ENCODE measurements around the gene ITGB7.
"Not testable (repeated sequence)": the region's sequence is repeated elsewhere in the genome, so short reads cannot be mapped to it uniquely, and the experiment has no call there.

Gene ITGB7

GRCh38 chr12:53217051-53217930 lies 10.2 kb upstream of the ITGB7 start:
- no peak for DNase-seq (ENCODE audit: low spot score)

DNA sequence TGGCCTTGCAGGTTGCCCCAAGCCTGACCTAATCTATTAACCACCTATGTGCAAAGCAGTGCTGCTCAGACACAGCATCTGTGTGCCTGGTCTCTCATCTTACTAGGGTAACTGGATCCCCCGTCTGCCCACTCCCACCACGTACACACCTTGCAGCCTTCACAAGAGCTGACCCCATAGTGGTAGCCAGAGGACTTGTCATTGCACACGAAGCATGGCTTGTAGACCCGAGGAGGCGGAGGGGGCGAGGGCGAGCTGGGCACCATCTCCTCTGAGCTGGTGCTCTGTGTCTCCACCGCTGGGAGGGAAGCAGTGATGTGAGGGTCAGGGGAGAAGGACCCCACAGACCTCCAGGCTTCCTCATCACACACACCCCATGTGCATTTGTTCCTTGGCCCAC lies 8.4 kb upstream of the ITGB7 start:
- no peak for DNase-seq (ENCODE audit: low spot score)

- DNase-seq (ENCODE audit: low spot score) = no peak
These were observed 7.8 kb upstream of the ITGB7 start for GRCh38 chr12:53214687-53215455.

DNA sequence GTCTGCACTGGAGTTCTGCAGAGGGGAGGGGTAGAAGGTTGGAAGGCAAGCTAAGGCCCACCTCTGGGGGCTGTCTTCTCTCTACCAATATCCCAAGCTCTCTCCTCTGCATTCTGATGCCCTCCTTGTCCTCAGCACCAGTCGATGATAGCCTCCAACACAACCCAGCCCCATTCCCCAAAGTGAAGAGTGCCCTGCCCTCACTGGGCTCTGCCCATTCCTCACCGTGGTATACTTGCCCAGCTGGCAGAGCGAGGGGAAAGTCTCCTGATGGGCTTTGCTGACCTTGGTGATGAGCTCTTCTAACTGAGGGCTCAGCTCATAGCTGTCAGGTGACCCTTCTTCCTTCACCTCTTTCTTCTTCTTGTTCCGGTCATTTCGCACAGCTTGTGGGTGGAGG lies 7.2 kb upstream of the ITGB7 start:
- no peak for DNase-seq (ENCODE audit: low spot score)

GRCh38 chr12:53213348-53213747 lies 6.3 kb upstream of the ITGB7 start:
- peak; percentile 96 for DNase-seq (ENCODE audit: low spot score)

DNA sequence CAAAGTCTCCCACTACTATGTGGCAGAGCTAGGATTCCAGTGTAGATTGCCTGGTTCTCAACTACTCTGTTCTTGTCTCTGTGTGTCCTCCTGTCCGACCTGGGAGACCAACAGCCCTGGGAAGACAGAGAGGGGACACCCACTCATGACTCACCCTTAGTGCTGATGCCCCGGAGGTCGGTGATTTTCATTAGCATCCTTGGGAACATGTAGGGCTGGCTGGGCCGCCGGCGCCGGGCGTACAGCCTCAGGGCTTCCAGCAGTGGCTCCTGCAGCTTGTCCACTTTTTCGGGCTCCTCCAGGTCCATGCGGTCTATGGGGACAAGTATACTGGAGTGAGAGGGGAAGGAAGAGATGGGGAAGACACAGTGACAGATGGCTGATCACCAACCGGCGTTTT lies 5.9 kb upstream of the ITGB7 start:
- no peak for DNase-seq (ENCODE audit: low spot score)

- DNase-seq (ENCODE audit: low spot score) = no peak
These were observed 4.7 kb upstream of the ITGB7 start for GRCh38 chr12:53211476-53212381.

- DNase-seq (ENCODE audit: low spot score) = no peak
These were observed 3.8 kb upstream of the ITGB7 start for GRCh38 chr12:53210843-53211242.

GRCh38 chr12:53208877-53209463 lies 1.9 kb upstream of the ITGB7 start:
- DNase-seq (ENCODE audit: low spot score) = no peak

DNA sequence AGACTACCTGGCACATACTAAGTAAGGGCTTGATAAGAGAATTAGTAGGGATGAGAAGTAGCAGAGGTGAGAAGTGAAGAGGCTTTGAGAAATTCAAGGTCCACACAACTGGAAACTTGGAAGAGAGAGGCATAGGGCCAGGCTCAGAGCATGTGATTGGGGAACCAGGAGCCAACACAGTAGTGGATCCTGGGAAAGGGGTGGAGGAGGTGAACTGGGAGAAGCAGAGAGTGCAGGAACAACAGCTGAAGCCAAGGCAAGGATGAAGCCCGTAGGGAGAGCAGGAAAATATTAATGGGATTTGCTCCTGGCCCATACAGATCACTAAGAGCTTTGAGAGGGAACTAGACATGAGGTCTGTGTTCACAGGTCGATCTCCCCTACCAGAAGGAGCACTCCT lies 1.4 kb upstream of the ITGB7 start:
- no peak for DNase-seq (ENCODE audit: low spot score)

DNA sequence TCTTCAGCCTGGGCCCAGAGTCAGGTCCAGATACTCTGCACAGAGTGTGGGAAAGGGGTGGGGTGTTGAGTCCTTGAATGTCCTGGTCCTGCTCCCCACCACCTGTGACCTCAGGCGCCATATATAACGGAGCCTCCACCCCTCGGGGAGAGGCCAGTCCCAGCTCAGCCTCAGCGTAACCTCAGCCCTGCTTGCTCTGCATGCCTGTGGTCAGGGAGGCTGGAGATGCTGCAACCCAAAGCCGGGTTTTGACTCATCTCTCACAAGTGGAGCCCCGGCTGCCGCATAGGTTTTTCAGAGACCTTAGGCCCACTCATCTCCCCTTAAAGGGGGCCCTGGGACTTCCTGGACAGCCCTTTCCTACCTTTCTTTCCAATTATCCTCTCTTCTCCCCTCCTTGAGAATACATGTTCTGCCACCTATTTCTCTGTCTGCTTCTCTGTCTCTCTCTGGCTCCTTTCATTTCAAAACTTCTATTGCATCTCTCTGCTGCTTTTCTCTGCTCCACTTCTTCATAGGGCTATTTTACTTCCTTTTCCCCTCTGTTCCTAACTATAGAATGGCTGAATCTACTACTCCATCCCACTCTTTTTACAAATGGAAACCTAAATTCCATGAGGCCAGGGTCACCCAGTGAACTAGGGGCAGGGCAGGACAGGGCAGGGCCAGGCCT lies 1.2 kb downstream of the ITGB7 start:
- no peak for DNase-seq (ENCODE audit: low spot score)

DNA sequence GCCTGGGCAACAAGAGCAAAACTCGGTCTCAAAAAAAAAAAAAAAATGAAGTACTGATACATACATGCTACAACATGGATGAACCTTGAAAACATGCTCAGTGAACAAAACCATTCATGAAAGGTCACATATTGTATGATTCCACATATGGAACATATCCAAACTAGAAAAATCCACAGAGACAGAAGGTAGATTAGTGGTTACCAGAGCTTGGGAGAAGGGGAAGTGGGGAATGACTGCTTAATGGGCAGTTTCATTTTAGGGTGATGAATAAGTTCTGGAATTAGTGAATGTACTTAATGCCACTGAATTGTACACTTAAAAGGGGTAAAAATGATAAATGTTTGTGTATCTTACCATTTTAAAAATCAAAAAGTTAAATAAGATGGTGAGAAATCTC lies 2.7 kb downstream of the ITGB7 start:
- no peak for DNase-seq (ENCODE audit: low spot score)

GRCh38 chr12:53202316-53202715 lies 4.7 kb downstream of the ITGB7 start:
- not testable (repeated sequence) for DNase-seq (ENCODE audit: low spot score)

DNA sequence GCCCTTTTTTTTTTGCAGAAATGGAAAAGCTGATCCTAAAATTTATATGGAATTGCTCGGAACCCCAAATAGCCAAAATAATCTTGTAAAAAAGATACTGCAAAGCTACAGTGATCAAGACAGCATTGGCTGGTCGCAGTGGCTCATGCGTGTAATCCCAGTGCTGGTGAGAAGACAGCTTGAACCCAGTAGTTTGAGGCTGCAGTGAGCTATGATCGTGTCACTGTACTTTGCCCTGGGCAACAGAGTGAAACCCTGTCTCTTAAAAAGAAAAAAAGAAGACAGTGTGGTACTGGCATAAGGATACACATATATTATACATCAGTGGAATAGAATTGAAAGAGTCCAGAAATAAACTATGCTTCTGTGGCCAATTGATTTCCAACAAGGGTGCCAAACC lies 5.4 kb downstream of the ITGB7 start:
- DNase-seq (ENCODE audit: low spot score) = no peak

- no peak for DNase-seq (ENCODE audit: low spot score)
These were observed 5.9 kb downstream of the ITGB7 start for GRCh38 chr12:53201177-53201541.

GRCh38 chr12:53200458-53201176 lies 6.4 kb downstream of the ITGB7 start:
- no peak for DNase-seq (ENCODE audit: low spot score)

DNA sequence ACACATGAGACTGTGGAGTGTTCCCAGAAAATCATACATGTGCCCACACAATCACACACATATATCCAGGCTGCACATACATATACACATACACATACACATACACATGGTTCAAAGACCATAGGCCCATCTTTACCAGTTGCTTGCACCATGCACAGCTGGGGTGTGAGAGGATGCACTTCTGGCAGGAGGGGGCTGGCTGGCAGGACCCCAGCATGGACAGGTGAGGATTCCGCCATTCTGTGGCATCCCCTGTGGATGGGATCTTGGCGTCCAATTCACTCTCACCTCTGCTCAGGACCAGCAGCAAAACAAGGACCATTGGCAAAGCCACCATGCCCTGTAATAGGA lies 7.0 kb downstream of the ITGB7 start:
- no peak for DNase-seq (ENCODE audit: low spot score)

- no peak for DNase-seq (ENCODE audit: low spot score)
These were observed 7.4 kb downstream of the ITGB7 start for GRCh38 chr12:53199700-53200099.

GRCh38 chr12:53198486-53199110 lies 8.5 kb downstream of the ITGB7 start:
- DNase-seq (ENCODE audit: low spot score) = no peak

GRCh38 chr12:53197011-53197640 lies 9.9 kb downstream of the ITGB7 start:
- no peak for DNase-seq (ENCODE audit: low spot score)
